ENCODE results near the gene P3H1. TPM values are rescaled to one million over a fixed set of nuclear protein-coding genes. Genes with fewer than 3 reads are reported as not detected.

Gene P3H1
- total RNA-seq, 1 experiment from 2014 or later, result 120 TPM

GRCh38 chr1:42743317-42744147 is 23.3 kb downstream of the P3H1 start:
- peak; percentile 59 for DNase-seq (ENCODE audit: low read depth)

GRCh38 chr1:42742617-42743316 is 24.1 kb downstream of the P3H1 start:
- DNase-seq (ENCODE audit: low read depth), result no peak

DNA sequence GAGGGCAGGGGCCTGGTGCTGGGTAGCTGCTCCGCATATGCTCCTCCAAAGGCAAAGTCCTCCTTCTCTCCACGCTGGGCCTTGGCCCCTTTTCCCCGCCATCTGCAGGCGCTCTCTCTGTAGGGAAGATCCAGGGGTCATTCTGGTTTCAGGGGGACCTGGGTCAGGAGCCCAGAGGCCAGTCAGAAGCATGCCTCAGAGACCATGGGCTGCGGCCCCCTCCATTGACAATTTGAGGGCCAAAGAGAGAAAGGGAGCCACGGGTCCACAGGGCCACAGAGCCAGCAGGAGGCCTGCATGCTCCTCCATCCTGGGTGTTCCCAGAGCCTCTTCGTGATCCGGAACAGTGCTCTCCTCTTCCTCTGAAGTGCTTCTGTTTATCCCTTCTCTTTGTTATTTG is 24.7 kb downstream of the P3H1 start:
- DNase-seq (ENCODE audit: low read depth), result no peak

DNA sequence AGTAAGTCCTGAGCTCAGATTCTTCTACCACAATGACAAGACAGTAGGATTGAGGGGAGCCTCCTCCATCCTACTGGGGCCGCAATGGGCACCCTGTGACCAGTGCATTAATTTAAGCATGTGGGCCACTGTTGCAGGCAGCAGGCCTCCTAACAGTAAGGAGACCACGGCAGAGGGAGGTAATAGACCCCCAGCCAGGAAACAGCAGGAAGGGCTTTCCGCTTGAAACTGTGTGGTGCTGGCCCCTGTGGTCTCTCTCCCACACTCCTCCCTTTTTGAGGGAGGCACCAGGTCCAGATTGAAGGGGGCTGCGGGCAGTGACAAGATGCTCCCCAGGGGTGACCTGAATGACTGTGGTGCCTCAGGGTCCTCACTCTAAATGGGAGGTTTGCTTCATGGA is 25.1 kb downstream of the P3H1 start:
- no peak for DNase-seq (ENCODE audit: low read depth)

- DNase-seq (ENCODE audit: low read depth), result no peak
Measured at GRCh38 chr1:42740851-42741580, 25.8 kb downstream of the P3H1 start.

- DNase-seq (ENCODE audit: low read depth), result no peak
Measured at GRCh38 chr1:42739753-42740700, 26.8 kb downstream of the P3H1 start, which contains the start of gene CLDN19. Gene CLDN19, minus strand, starts transcription at chr1:42740236. Its CDS starts 173 bp downstream, at chr1:42740063.

GRCh38 chr1:42738678-42739226 is 28.1 kb downstream of the P3H1 start:
- no peak for DNase-seq (ENCODE audit: low read depth)

- DNase-seq (ENCODE audit: low read depth), result no peak
Measured at GRCh38 chr1:42737986-42738677, 28.7 kb downstream of the P3H1 start.

- no peak for DNase-seq (ENCODE audit: low read depth)
Measured at GRCh38 chr1:42737257-42737656, 29.6 kb downstream of the P3H1 start.

DNA sequence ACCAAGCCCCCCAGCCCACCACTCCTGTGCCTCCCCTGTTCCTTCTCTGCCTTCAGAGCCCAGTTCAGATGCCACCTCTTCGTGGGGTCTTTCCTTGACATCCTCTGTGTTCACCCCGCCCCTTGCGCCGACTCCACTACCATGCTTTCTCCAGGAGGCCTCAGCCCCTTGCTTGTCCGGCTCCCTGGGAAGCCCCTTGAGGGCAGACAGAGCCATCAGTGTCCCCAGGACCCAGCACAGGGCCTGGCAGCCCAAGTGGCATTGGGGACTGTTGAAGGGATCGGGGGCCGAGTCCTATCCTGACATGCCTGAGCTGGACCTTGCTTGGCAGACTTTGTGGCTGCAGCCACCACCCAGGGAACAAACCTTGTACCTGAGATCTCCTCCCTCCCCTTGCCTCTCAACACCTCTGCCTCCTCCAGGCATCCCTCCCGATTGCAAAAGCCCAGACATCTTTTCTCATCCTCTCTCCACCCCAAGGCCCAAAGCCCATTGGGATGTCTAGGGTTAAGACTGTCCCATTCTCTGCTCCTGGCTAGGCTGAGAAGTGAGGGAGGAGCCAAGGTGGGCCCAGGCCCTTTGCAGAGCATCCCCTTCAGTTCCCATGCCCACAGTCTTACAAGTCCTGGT is 30.1 kb downstream of the P3H1 start:
- no peak for DNase-seq (ENCODE audit: low read depth)

- peak; percentile 18 for DNase-seq (ENCODE audit: low read depth)
Measured at GRCh38 chr1:42736152-42736551, 30.7 kb downstream of the P3H1 start.

DNA sequence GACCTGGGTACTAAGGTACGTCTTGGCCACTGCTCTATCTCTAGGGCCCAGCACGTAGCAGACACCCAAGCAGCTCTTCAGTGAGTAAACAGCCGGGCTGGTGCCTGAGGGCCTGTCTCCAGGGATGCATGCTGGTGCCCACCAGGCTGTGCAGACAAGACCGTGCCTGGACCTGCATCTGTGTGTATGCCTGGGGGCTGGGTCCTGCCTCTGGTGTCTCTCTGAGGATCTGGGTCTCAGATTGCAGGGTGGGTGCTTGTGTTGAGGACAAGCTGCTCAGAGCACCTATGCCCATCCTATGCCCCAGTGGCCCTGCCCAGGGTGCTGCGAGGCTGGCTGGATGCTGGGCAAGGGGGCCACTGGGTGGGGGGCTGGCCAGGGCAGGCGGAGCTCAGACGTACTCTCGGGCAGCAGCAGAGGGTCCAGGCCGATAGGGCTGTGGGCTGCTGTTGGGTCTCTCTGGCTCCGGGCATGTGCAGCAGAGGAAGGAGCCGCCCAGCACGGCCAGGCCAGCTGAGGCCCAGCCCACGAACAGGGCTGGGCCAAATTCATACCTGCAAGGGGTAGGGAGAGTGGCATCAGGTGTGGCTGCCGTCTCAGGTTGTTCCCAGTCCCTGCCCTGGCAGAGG is 31.2 kb downstream of the P3H1 start:
- DNase-seq (ENCODE audit: low read depth), result no peak

DNA sequence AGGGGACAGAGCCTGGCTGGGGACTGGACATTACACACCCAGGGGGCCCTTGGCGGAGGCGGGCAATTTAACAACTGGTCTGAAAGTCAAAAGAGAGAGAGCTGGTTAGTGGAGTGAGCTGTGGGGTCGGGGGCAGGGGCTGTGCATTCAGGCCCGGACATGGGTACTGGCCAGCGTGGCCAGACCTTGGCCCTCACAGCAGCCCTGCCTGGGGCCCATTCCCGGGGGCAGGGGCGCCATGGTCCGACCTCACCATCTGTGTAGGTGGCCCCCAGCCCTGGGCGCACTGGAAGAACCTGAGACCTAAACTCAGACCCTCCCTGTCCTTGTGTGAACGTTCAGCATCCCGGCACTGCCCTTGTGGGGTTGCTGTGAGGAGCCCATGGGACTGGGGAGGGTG is 31.8 kb downstream of the P3H1 start:
- no peak for DNase-seq (ENCODE audit: low read depth)

DNA sequence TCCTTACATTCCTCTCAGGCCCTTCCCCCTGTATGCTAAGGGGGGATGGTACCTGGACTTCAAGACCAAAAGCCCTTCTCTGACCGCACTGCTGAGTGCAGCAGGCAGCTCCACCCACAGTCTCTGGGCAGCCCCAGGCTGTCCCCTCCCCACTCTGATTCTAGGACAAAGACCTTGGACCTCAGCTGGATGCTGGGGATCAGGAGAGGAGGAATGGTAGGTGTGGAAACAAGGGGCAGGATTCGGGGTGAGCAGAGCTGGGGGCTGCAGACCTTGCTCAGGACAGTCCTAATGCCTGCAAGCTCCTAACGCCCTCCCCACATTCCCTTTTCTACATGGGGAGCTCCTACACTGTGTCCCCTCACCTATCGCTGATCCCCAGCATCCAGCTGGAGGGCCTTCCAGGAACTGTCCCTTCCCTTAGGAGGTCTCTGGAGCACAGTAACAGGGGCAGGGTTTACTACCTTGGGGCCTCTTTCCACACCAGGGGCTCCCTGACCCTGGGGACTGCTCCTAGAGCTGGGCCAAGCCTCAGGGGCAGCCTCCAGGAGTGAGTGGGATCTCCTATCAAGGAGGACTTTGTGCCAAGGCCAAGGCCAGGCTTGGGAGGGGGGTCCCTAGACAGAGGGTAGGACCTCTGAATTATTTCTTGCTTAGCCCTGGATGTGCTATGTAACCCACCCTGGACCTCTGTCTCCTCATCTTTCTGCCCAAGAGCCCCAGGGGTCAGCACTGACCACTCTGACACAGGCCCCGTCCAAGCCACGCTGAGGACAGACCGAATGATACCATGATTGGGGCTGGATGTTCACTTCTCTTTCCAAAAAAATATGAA is 32.4 kb downstream of the P3H1 start:
- no peak for DNase-seq (ENCODE audit: low read depth)

- DNase-seq (ENCODE audit: low read depth), result no peak
Measured at GRCh38 chr1:42733415-42734200, 33.2 kb downstream of the P3H1 start.

- no peak for DNase-seq (ENCODE audit: low read depth)
Measured at GRCh38 chr1:42732126-42732680, 34.6 kb downstream of the P3H1 start.

DNA sequence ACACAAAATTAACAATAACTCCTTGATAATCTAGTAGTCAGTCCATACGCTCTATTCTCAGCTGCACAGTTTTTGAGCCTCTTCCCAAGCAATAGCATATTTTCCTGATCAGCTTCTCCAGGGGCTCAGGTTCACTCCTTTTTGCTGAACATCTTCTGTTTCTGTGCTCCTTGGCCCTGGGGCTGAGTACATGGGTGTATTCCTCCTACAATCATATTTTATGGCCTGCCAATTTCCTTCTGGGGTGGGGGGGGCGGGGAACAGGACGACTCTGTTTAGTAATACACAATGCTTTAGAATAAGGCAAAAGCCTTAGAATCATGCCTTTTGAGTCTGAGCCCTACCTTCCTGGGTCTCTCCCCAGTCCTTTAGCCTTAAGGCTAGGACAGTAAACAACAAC is 35.2 kb downstream of the P3H1 start:
- no peak for DNase-seq (ENCODE audit: low read depth)
